Measurements from ENCODE around the gene FSTL5.
A peak's percentile ranks its signal among the peaks of the same experiment; 100 is the strongest.

The FSTL5 gene

GRCh38 chr4:161714022-161714751 is 449.6 kb downstream of the FSTL5 start:
- DNase-seq (ENCODE audit: low read depth in 2 of 2) = peak; percentile 76 to 80

- no peak for DNase-seq (ENCODE audit: low read depth in 2 of 2)
Observed at GRCh38 chr4:161704653-161705052, 459.1 kb downstream of the FSTL5 start.

GRCh38 chr4:161704040-161704439 is 459.8 kb downstream of the FSTL5 start:
- no peak for DNase-seq (ENCODE audit: low read depth in 2 of 2)

- DNase-seq (ENCODE audit: low read depth in 2 of 2) = no peak
Observed at GRCh38 chr4:161702287-161702686, 461.5 kb downstream of the FSTL5 start.

GRCh38 chr4:161696944-161697343 is 466.9 kb downstream of the FSTL5 start:
- no peak for DNase-seq (ENCODE audit: low read depth in 2 of 2)

GRCh38 chr4:161680146-161680545 is 483.7 kb downstream of the FSTL5 start:
- no peak for DNase-seq (ENCODE audit: low read depth in 2 of 2)

GRCh38 chr4:161664740-161665139 is 499.1 kb downstream of the FSTL5 start:
- DNase-seq (ENCODE audit: low read depth in 2 of 2) = no peak

GRCh38 chr4:161663844-161664243 is 500.0 kb downstream of the FSTL5 start:
- no peak for DNase-seq (ENCODE audit: low read depth in 2 of 2)

GRCh38 chr4:161658676-161659075 is 505.1 kb downstream of the FSTL5 start:
- no peak for DNase-seq (ENCODE audit: low read depth in 2 of 2)

GRCh38 chr4:161657616-161658015 is 506.2 kb downstream of the FSTL5 start:
- DNase-seq (ENCODE audit: low read depth in 2 of 2) = no peak

GRCh38 chr4:161656594-161656993 is 507.2 kb downstream of the FSTL5 start:
- no peak for DNase-seq (ENCODE audit: low read depth in 2 of 2)

- no peak for DNase-seq (ENCODE audit: low read depth in 2 of 2)
Observed at GRCh38 chr4:161655148-161655547, 508.7 kb downstream of the FSTL5 start.

GRCh38 chr4:161653697-161654096 is 510.1 kb downstream of the FSTL5 start:
- DNase-seq (ENCODE audit: low read depth in 2 of 2) = no peak

GRCh38 chr4:161651586-161651985 is 512.2 kb downstream of the FSTL5 start:
- no peak for DNase-seq (ENCODE audit: low read depth in 2 of 2)

- DNase-seq (ENCODE audit: low read depth in 2 of 2) = no peak
Observed at GRCh38 chr4:161650812-161651211, 513.0 kb downstream of the FSTL5 start.

GRCh38 chr4:161647757-161648156 is 516.0 kb downstream of the FSTL5 start:
- DNase-seq (ENCODE audit: low read depth in 2 of 2) = no peak

GRCh38 chr4:161642708-161643107 is 521.1 kb downstream of the FSTL5 start:
- DNase-seq (ENCODE audit: low read depth in 2 of 2) = no peak

GRCh38 chr4:161629694-161630441 is 533.9 kb downstream of the FSTL5 start:
- no peak for DNase-seq (ENCODE audit: low read depth in 2 of 2)

- DNase-seq (ENCODE audit: low read depth in 2 of 2) = no peak
Observed at GRCh38 chr4:161604516-161605300, 559.1 kb downstream of the FSTL5 start.

GRCh38 chr4:161601011-161601410 is 562.8 kb downstream of the FSTL5 start:
- no peak for DNase-seq (ENCODE audit: low read depth in 2 of 2)

GRCh38 chr4:161595230-161595771 is 568.5 kb downstream of the FSTL5 start:
- no peak for DNase-seq (ENCODE audit: low read depth in 2 of 2)

GRCh38 chr4:161585011-161585410 is 578.8 kb downstream of the FSTL5 start:
- DNase-seq (ENCODE audit: low read depth in 2 of 2) = no peak
